Hepatocyte (in vitro differentiated cells): Measurements from ENCODE around the gene CCDC117. TPM values are rescaled to one million over a fixed set of nuclear protein-coding genes. Genes with fewer than 3 reads are reported as not detected.

Source experiments
- DNase-seq: peaks from one replicate; pipeline ENCODE4 v3.0.0-alpha.2; 2016; ENCODE audit warnings: low spot score
- H2AFZ ChIP-seq: fragments of 200-600 bp; sonication (generic); 2 replicates; pipeline ENCODE4 v1.6.0; 2016; ENCODE audit warnings: antibody characterized with exemption, mild to moderate bottlenecking
- H3K27ac ChIP-seq: fragments of 200-600 bp; sonication (generic); 2 replicates; pipeline ENCODE4 v1.5.1; 2016; ENCODE audit warnings: mild to moderate bottlenecking
- H3K27me3 ChIP-seq: fragments of 200-600 bp; sonication (generic); 2 replicates; pipeline ENCODE4 v1.6.1; 2016
- H3K36me3 ChIP-seq: fragments of 200-600 bp; sonication (generic); replicated peaks from 2 replicates; pipeline ENCODE4 v1.5.1; 2016; ENCODE audit warnings: low read depth; ENCODE audit not compliant: insufficient read depth
- H3K4me1 ChIP-seq: fragments of 200-600 bp; sonication (generic); 2 replicates; pipeline ENCODE4 v1.5.1; 2016; ENCODE audit warnings: mild to moderate bottlenecking, moderate library complexity; ENCODE audit not compliant: insufficient read depth
- H3K4me2 ChIP-seq: fragments of 200-600 bp; sonication (generic); 2 replicates; pipeline ENCODE4 v1.6.0; 2016
- H3K4me3 ChIP-seq: fragments of 200-600 bp; sonication (generic); 2 replicates; pipeline ENCODE4 v1.5.1; 2016; ENCODE audit warnings: mild to moderate bottlenecking
- H3K79me2 ChIP-seq: fragments of 200-600 bp; sonication (generic); 2 replicates; pipeline ENCODE4 v1.6.0; 2017; ENCODE audit warnings: mild to moderate bottlenecking
- H3K9me2 ChIP-seq: fragments of 200-600 bp; sonication (generic); replicated peaks from 2 replicates; pipeline ENCODE4 v1.6.0; 2017; ENCODE audit warnings: mild to moderate bottlenecking; ENCODE audit not compliant: insufficient read depth
- H3K9me3 ChIP-seq: fragments of 200-600 bp; sonication (generic); 2 replicates; pipeline ENCODE4 v1.5.1; 2016; ENCODE audit warnings: low read depth, mild to moderate bottlenecking
- H4K20me1 ChIP-seq: fragments of 200-600 bp; sonication (generic); 2 replicates; pipeline ENCODE4 v1.6.0; 2016; ENCODE audit warnings: mild to moderate bottlenecking; ENCODE audit not compliant: insufficient read depth, poor library complexity, severe bottlenecking
- CTCF ChIP-seq: fragments of 200-600 bp; sonication (generic); IDR thresholded peaks from 2 replicates; pipeline ENCODE4 v1.5.1; 2016; ENCODE audit warnings: antibody characterized with exemption, mild to moderate bottlenecking; ENCODE audit not compliant: poor library complexity
- EZH2 ChIP-seq: fragments of 200-600 bp; sonication (generic); IDR thresholded peaks from 2 replicates; pipeline ENCODE4 v1.6.1; 2016; ENCODE audit warnings: antibody characterized with exemption, mild to moderate bottlenecking, borderline replicate concordance
- EZH2phosphoT487 ChIP-seq: fragments of 200-600 bp; sonication (generic); IDR thresholded peaks from one replicate; pipeline ENCODE4 v1.6.1; 2018; ENCODE audit warnings: antibody characterized with exemption, mild to moderate bottlenecking, low read depth, moderate library complexity; ENCODE audit not compliant: unreplicated experiment, severe bottlenecking
- WGBS: methylation state at CpG from one replicate; pipeline ENCODE4 v1.1.6; 2016; ENCODE audit warnings: low lambda C conversion rate; ENCODE audit errors: missing lambda C conversion rate; 5-methylcytosine and 5-hydroxymethylcytosine counted together
- polyA plus RNA-seq: library from polyadenylated mRNA; unstranded; fragments of >200 nt; fragmentation: Nextera tagmentation; extraction: Ambion mirVana; gene quantifications from 2 replicates; pipeline ENCODE4 v1.2.1, GENCODE V29; 2016
- total RNA-seq: library from RNA; depleted of rRNA; stranded (reverse); fragments of >200 nt; gene quantifications from 2 replicates; pipeline ENCODE4 v1.2.3, GENCODE V29; 2014

The CCDC117 gene
- total and polyA plus RNA-seq, 2 experiments from 2014 or later: 16.5 to 41.7 TPM

- H3K27ac ChIP-seq: peak overlapping the region; percentile 22
- peaks cover 52% of the 10 kb centered on the region for H3K79me2 ChIP-seq
- H3K4me2 ChIP-seq: peak overlapping the region; percentile 7
- no peak for TF ChIP-seq EZH2
- TF ChIP-seq EZH2phosphoT487: no peak
- no peak for TF ChIP-seq CTCF
- H3K9me2 ChIP-seq: no peaks in the 10 kb centered on the region
- no peak overlapping the region for H2AFZ ChIP-seq
- peaks cover 14% of the 10 kb centered on the region for H3K4me1 ChIP-seq
- no peaks in the 10 kb centered on the region for H3K27me3 ChIP-seq
- H3K4me3 ChIP-seq: no peak overlapping the region
- DNase-seq: no peak
- H3K9me3 ChIP-seq: no peaks in the 10 kb centered on the region
- peaks cover 49% of the 10 kb centered on the region for H4K20me1 ChIP-seq
- H3K36me3 ChIP-seq: peaks cover 8% of the 10 kb centered on the region
- 95% methylated on average over 6 of the region's 6 CpGs for WGBS
Observed at GRCh38 chr22:28795071-28795693, 22.7 kb downstream of the CCDC117 start.

- peaks cover 8% of the 10 kb centered on the region for H3K36me3 ChIP-seq
- H4K20me1 ChIP-seq: peaks cover 49% of the 10 kb centered on the region
- H3K9me3 ChIP-seq: no peaks in the 10 kb centered on the region
- no peak overlapping the region for H2AFZ ChIP-seq
- 92% methylated on average over 5 of the region's 5 CpGs for WGBS
- TF ChIP-seq EZH2phosphoT487: no peak
- no peak for TF ChIP-seq EZH2
- TF ChIP-seq CTCF: no peak
- H3K27me3 ChIP-seq: no peaks in the 10 kb centered on the region
- no peaks in the 10 kb centered on the region for H3K9me2 ChIP-seq
- peak overlapping the region; percentile 5 for H3K27ac ChIP-seq
- H3K4me2 ChIP-seq: peak overlapping the region; percentile 82
- peaks cover 14% of the 10 kb centered on the region for H3K4me1 ChIP-seq
- H3K79me2 ChIP-seq: peaks cover 57% of the 10 kb centered on the region
- peak overlapping the region; percentile 1 for H3K4me3 ChIP-seq
- DNase-seq: no peak
Observed at GRCh38 chr22:28795932-28796856, 23.7 kb downstream of the CCDC117 start.

GRCh38 chr22:28798810-28799605 lies 26.5 kb downstream of the CCDC117 start:
- no peaks in the 10 kb centered on the region for H3K9me2 ChIP-seq
- peaks cover 6% of the 10 kb centered on the region for H3K36me3 ChIP-seq
- peak overlapping the region; percentile 80 for H3K4me3 ChIP-seq
- no peak overlapping the region for H2AFZ ChIP-seq
- H3K27me3 ChIP-seq: no peaks in the 10 kb centered on the region
- H4K20me1 ChIP-seq: peaks cover 47% of the 10 kb centered on the region
- peak overlapping the region; percentile 82 for H3K4me2 ChIP-seq
- H3K4me1 ChIP-seq: peaks cover 25% of the 10 kb centered on the region
- H3K27ac ChIP-seq: peak overlapping the region; percentile 100
- TF ChIP-seq EZH2phosphoT487: no peak
- no peak for TF ChIP-seq EZH2
- no peak for TF ChIP-seq CTCF
- 9% methylated on average over 7 of the region's 7 CpGs for WGBS
- DNase-seq: peak; percentile 86
- H3K79me2 ChIP-seq: peaks cover 70% of the 10 kb centered on the region
- H3K9me3 ChIP-seq: no peaks in the 10 kb centered on the region
